Prostate gland (tissue), 2 donors: ENCODE results near the gene TINAG. TPM values are rescaled to one million over a fixed set of nuclear protein-coding genes. Genes with fewer than 3 reads are reported as not detected.

Experiments used
- DNase-seq: peaks from one replicate; pipeline ENCODE4 v3.0.0-alpha.2; 2019; ENCODE audit warnings: low spot score
- H3K27ac ChIP-seq, 2 donors: fragments of 200-600 bp; sonication (generic); 2 replicates each; pipeline ENCODE4 v1.5.1; 2017 to 2019
- H3K27me3 ChIP-seq: fragments of 200-600 bp; sonication (generic); replicated peaks from 2 replicates; pipeline ENCODE4 v1.5.1; 2019; ENCODE audit not compliant: insufficient read depth
- H3K36me3 ChIP-seq, 2 donors: fragments of 200-600 bp; sonication (generic); 1 replicate in 1 of 2; 2 replicates in 1 of 2; pipeline versions ENCODE4 v1.5.1 to v1.8.1; 2017 to 2019
- H3K4me1 ChIP-seq: fragments of 200-600 bp; sonication (generic); replicated peaks from 2 replicates; pipeline ENCODE4 v1.5.1; 2019
- H3K4me3 ChIP-seq, 2 donors: fragments of 200-600 bp; sonication (generic); 2 replicates each; pipeline ENCODE4 v1.5.1; 2017 to 2019
- H3K9me3 ChIP-seq: fragments of 200-600 bp; sonication (generic); 2 replicates; pipeline ENCODE4 v1.5.1; 2017
- CTCF ChIP-seq, 4 experiments: fragments of 200-600 bp in 2 of 4; fragments of 450-650 bp in 2 of 4; sonication (generic) in 2 of 4; IDR thresholded peaks; 1 replicate in 3 of 4; 2 replicates in 1 of 4; pipeline ENCODE4 v1.5.1; 2016 to 2019; ENCODE audit warnings: antibody characterized with exemption in 4 of 4, mild to moderate bottlenecking in 2 of 4, moderate library complexity in 2 of 4
- POLR2A ChIP-seq: fragments of 450-650 bp; IDR thresholded peaks from one replicate; pipeline ENCODE4 v1.6.1; 2016; ENCODE audit warnings: antibody characterized with exemption, mild to moderate bottlenecking
- POLR2AphosphoS5 ChIP-seq: sonication (generic); formaldehyde crosslinking; IDR thresholded peaks from one replicate; pipeline ENCODE4 v1.6.1; 2017; ENCODE audit warnings: antibody characterized with exemption
- WGBS: methylation state at CpG from one replicate; pipeline ENCODE4 v1.1.5; 2018; 5-methylcytosine and 5-hydroxymethylcytosine counted together
- intact Hi-C: fragments of 100-400 bp; cut with DNase I; formaldehyde crosslinking; loops from one replicate; pipeline ENCODE4 v1.14.2; 2022
- total RNA-seq, 2 donors: library from RNA; depleted of rRNA; stranded (reverse); fragments of >200 nt; gene quantifications; one replicate each; pipeline ENCODE4 v1.1.0, GENCODE V29; 2016

Gene TINAG
- total RNA-seq, 2 donors from 2014 or later = not detected

GRCh38 chr6:54391577-54391976, 83.3 kb downstream of the TINAG start:
- Histone ChIP-seq H3K36me3 (no peaks in the 10 kb centered on the region), H3K4me1 (no peaks in the 10 kb centered on the region), H3K9me3 (no peaks in the 10 kb centered on the region), H3K4me3 (no peak overlapping the region), H3K27ac (no peak overlapping the region), H3K27me3 (no peaks in the 10 kb centered on the region)
- DNase-seq = no peak
- WGBS = 46% methylated on average over 5 of the region's 5 CpGs
- intact Hi-C loops = no loop called here
- TF ChIP-seq POLR2A (no peak), POLR2AphosphoS5 (no peak), CTCF (IDR thresholded peaks at IDR 0.05) (no peak)

GRCh38 chr6:54403096-54403495, 94.9 kb downstream of the TINAG start:
- intact Hi-C loops = no loop called here
- Histone ChIP-seq H3K27me3 (no peaks in the 10 kb centered on the region), H3K9me3 (no peaks in the 10 kb centered on the region), H3K4me3 (no peak overlapping the region), H3K36me3 (no peaks in the 10 kb centered on the region), H3K4me1 (no peaks in the 10 kb centered on the region), H3K27ac (no peak overlapping the region)
- 66% methylated on average over 1 of the region's 1 CpG for WGBS
- DNase-seq = no peak
- no peak for TF ChIP-seq POLR2AphosphoS5
- no peak for TF ChIP-seq CTCF (IDR thresholded peaks at IDR 0.05)
- TF ChIP-seq POLR2A = no peak

GRCh38 chr6:54404791-54405190, 96.5 kb downstream of the TINAG start:
- no peaks in the 10 kb centered on the region for H3K36me3 ChIP-seq
- H3K27me3 ChIP-seq = no peaks in the 10 kb centered on the region
- no peak for DNase-seq
- WGBS = 91% methylated on average over 1 of the region's 1 CpG
- TF ChIP-seq POLR2A (no peak), POLR2AphosphoS5 (no peak), CTCF (IDR thresholded peaks at IDR 0.05) (no peak)
- H3K4me3 ChIP-seq = no peak overlapping the region
- no peaks in the 10 kb centered on the region for H3K9me3 ChIP-seq
- intact Hi-C loops = no loop called here
- no peaks in the 10 kb centered on the region for H3K4me1 ChIP-seq
- no peak overlapping the region for H3K27ac ChIP-seq

GRCh38 chr6:54411767-54412166, 103.5 kb downstream of the TINAG start:
- WGBS = 83% methylated on average over 1 of the region's 1 CpG
- intact Hi-C loops = no loop called here
- no peaks in the 10 kb centered on the region for H3K27me3 ChIP-seq
- no peak for DNase-seq
- H3K9me3 ChIP-seq = no peaks in the 10 kb centered on the region
- no peaks in the 10 kb centered on the region for H3K4me1 ChIP-seq
- TF ChIP-seq POLR2A = no peak
- TF ChIP-seq CTCF (IDR thresholded peaks at IDR 0.05) = no peak
- TF ChIP-seq POLR2AphosphoS5 = no peak
- no peak overlapping the region for H3K4me3 ChIP-seq
- no peak overlapping the region for H3K27ac ChIP-seq
- H3K36me3 ChIP-seq = no peaks in the 10 kb centered on the region

GRCh38 chr6:54415517-54415916, 107.3 kb downstream of the TINAG start:
- Histone ChIP-seq H3K9me3 (no peaks in the 10 kb centered on the region), H3K27me3 (no peaks in the 10 kb centered on the region), H3K4me1 (no peaks in the 10 kb centered on the region), H3K4me3 (no peak overlapping the region), H3K27ac (no peak overlapping the region), H3K36me3 (no peaks in the 10 kb centered on the region)
- WGBS = 72% methylated on average over 3 of the region's 3 CpGs
- DNase-seq = no peak
- TF ChIP-seq POLR2AphosphoS5 (no peak), CTCF (IDR thresholded peaks at IDR 0.05) (no peak), POLR2A (no peak)
- intact Hi-C loops = no loop called here
